ENCODE measurements around the gene MRPS27.
"Not testable (repeated sequence)": the region's sequence is repeated elsewhere in the genome, so short reads cannot be mapped to it uniquely, and the experiment has no call there.

Gene MRPS27

DNA sequence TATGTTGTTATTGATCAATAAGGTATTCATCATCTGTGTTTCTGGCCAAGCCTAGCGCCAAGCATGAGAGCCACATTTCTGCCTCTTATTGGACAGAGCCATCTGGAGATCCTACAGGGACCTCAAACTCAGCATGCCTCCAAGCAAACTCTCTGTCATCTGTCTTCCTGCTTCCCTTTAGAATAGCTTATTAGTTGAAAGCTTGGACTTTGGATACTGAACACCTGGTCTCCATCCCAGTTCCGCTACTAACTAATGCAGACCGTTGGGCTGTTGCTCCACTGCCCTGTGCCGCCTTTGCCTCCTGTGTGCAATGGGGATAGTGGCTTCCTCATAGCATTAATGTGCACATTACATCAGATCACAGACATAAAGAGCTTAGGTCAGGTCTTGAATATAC, 147.3 kb downstream of the MRPS27 start:
- Histone ChIP-seq H3K36me3 (ENCODE audit: control insufficient read depth, low read length) (no peaks in the 10 kb centered on the region), H3K27me3 (ENCODE audit: control insufficient read depth, low read length) (peaks cover 10% of the 10 kb centered on the region), H3K4me3 (ENCODE audit: low read length) (no peak overlapping the region), H3K79me2 (ENCODE audit: control insufficient read depth, low read length) (no peaks in the 10 kb centered on the region), H3K9me3 (ENCODE audit: control insufficient read depth, insufficient read depth, low read length) (no peaks in the 10 kb centered on the region), H3K9me2 (replicated peaks; ENCODE audit: control insufficient read depth, low read length) (no peaks in the 10 kb centered on the region), H4K20me1 (ENCODE audit: control insufficient read depth, insufficient read depth, low read depth, low read length) (no peaks in the 10 kb centered on the region), H3K4me1 (ENCODE audit: control insufficient read depth, low read length) (no peaks in the 10 kb centered on the region), H3F3A (ENCODE audit: control insufficient read depth, insufficient read depth) (no peaks in the 10 kb centered on the region), H3K4me2 (ENCODE audit: low read length) (no peak overlapping the region), H3K27ac (ENCODE audit: low read depth, low read length) (no peak overlapping the region)
- TF ChIP-seq, protein P1, sequence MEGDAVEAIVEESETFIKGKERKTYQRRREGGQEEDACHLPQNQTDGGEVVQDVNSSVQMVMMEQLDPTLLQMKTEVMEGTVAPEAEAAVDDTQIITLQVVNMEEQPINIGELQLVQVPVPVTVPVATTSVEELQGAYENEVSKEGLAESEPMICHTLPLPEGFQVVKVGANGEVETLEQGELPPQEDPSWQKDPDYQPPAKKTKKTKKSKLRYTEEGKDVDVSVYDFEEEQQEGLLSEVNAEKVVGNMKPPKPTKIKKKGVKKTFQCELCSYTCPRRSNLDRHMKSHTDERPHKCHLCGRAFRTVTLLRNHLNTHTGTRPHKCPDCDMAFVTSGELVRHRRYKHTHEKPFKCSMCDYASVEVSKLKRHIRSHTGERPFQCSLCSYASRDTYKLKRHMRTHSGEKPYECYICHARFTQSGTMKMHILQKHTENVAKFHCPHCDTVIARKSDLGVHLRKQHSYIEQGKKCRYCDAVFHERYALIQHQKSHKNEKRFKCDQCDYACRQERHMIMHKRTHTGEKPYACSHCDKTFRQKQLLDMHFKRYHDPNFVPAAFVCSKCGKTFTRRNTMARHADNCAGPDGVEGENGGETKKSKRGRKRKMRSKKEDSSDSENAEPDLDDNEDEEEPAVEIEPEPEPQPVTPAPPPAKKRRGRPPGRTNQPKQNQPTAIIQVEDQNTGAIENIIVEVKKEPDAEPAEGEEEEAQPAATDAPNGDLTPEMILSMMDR (IDR thresholded peaks at IDR 0.05; ENCODE audit: low read depth, low read length, poor library complexity, severe bottlenecking): no peak
- no peak for TF ChIP-seq EZH2phosphoT487 (IDR thresholded peaks at IDR 0.05; ENCODE audit: borderline replicate concordance, low read length)

DNA sequence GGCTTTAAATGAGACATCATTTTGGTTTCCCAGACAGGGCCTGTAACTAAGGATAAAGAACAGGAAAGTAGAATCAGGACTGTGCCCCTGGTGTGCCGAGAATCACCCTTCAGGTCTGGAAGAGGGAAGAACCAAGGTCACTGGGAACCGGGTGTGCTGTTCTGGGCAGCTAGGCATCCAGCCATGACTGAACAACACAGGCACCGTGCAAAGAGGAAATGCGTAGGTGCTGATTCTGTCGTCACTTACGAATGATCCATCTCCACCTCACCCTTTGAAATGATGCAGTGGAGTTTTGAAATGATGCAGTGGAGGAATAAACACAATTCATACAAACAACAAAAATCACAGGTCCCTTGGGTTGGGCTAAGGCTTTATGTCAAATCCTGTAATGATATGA, 148.4 kb downstream of the MRPS27 start:
- no peaks in the 10 kb centered on the region for H3K9me2 ChIP-seq (replicated peaks; ENCODE audit: control insufficient read depth, low read length)
- no peak overlapping the region for H3K27ac ChIP-seq (ENCODE audit: low read depth, low read length)
- no peaks in the 10 kb centered on the region for H3K79me2 ChIP-seq (ENCODE audit: control insufficient read depth, low read length)
- H3K4me2 ChIP-seq (ENCODE audit: low read length): no peak overlapping the region
- no peaks in the 10 kb centered on the region for H3K36me3 ChIP-seq (ENCODE audit: control insufficient read depth, low read length)
- H3K9me3 ChIP-seq (ENCODE audit: control insufficient read depth, insufficient read depth, low read length): no peaks in the 10 kb centered on the region
- no peaks in the 10 kb centered on the region for H3F3A ChIP-seq (ENCODE audit: control insufficient read depth, insufficient read depth)
- TF ChIP-seq, protein P1 (IDR thresholded peaks at IDR 0.05; ENCODE audit: low read depth, low read length, poor library complexity, severe bottlenecking): no peak
- no peak for TF ChIP-seq EZH2phosphoT487 (IDR thresholded peaks at IDR 0.05; ENCODE audit: borderline replicate concordance, low read length)
- no peaks in the 10 kb centered on the region for H3K4me1 ChIP-seq (ENCODE audit: control insufficient read depth, low read length)
- H3K27me3 ChIP-seq (ENCODE audit: control insufficient read depth, low read length): peaks cover 9% of the 10 kb centered on the region
- no peaks in the 10 kb centered on the region for H4K20me1 ChIP-seq (ENCODE audit: control insufficient read depth, insufficient read depth, low read depth, low read length)
- H3K4me3 ChIP-seq (ENCODE audit: low read length): no peak overlapping the region

DNA sequence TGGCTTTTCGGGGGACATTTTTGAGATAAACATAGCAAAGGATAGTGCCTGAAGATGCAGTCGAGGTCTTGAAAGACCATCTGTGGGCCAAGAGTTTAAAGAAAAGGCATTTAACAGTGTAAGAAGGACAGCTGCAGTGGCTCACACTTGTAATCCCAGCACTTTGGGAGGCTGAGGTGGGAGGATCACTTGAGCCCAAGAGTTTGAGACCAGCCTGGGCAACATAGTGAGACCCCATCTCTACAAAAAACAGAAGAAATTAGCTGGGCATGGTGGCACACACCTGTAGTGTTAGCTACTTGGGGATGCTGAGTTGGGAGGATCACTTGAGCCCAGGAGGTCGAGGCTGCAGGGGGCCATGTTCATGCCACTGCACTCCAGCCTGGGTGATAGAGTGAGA, 148.9 kb downstream of the MRPS27 start:
- H3K4me3 ChIP-seq (ENCODE audit: low read length); H3F3A ChIP-seq (ENCODE audit: control insufficient read depth, insufficient read depth); H3K9me3 ChIP-seq (ENCODE audit: control insufficient read depth, insufficient read depth, low read length); H3K27ac ChIP-seq (ENCODE audit: low read depth, low read length); H4K20me1 ChIP-seq (ENCODE audit: control insufficient read depth, insufficient read depth, low read depth, low read length); H3K79me2 ChIP-seq (ENCODE audit: control insufficient read depth, low read length); H3K4me2 ChIP-seq (ENCODE audit: low read length); H3K9me2 ChIP-seq (replicated peaks; ENCODE audit: control insufficient read depth, low read length); H3K4me1 ChIP-seq (ENCODE audit: control insufficient read depth, low read length); H3K36me3 ChIP-seq (ENCODE audit: control insufficient read depth, low read length): not testable (repeated sequence)
- peaks cover 12% of the 10 kb centered on the region for H3K27me3 ChIP-seq (ENCODE audit: control insufficient read depth, low read length)

DNA sequence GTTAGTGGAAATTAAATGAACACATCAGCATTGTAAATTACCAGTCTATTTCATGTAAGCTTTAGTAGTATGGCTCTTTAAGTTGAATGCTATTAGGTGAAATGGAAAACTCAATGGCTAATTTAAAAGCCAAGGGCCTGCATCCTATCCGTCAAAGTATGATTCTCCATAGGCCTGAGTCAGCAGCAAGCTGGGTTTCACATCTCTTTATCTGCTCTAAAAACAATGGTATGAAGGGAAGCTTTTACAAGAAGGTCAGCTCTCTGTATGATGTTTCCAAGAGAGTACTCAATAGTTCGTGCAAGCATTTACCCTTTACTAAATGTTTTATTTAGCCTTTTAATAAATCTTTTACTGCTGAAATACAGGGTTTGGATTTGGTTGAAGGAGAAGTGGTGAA, 149.9 kb downstream of the MRPS27 start:
- no peaks in the 10 kb centered on the region for H3K36me3 ChIP-seq (ENCODE audit: control insufficient read depth, low read length)
- H3K27ac ChIP-seq (ENCODE audit: low read depth, low read length): no peak overlapping the region
- TF ChIP-seq, protein P1 (IDR thresholded peaks at IDR 0.05; ENCODE audit: low read depth, low read length, poor library complexity, severe bottlenecking): no peak
- TF ChIP-seq EZH2phosphoT487 (IDR thresholded peaks at IDR 0.05; ENCODE audit: borderline replicate concordance, low read length): no peak
- H3K9me3 ChIP-seq (ENCODE audit: control insufficient read depth, insufficient read depth, low read length): no peaks in the 10 kb centered on the region
- no peaks in the 10 kb centered on the region for H4K20me1 ChIP-seq (ENCODE audit: control insufficient read depth, insufficient read depth, low read depth, low read length)
- H3K27me3 ChIP-seq (ENCODE audit: control insufficient read depth, low read length): peaks cover 13% of the 10 kb centered on the region
- H3F3A ChIP-seq (ENCODE audit: control insufficient read depth, insufficient read depth): no peaks in the 10 kb centered on the region
- H3K4me2 ChIP-seq (ENCODE audit: low read length): no peak overlapping the region
- no peak overlapping the region for H3K4me3 ChIP-seq (ENCODE audit: low read length)
- no peaks in the 10 kb centered on the region for H3K79me2 ChIP-seq (ENCODE audit: control insufficient read depth, low read length)
- H3K9me2 ChIP-seq (replicated peaks; ENCODE audit: control insufficient read depth, low read length): no peaks in the 10 kb centered on the region
- H3K4me1 ChIP-seq (ENCODE audit: control insufficient read depth, low read length): no peaks in the 10 kb centered on the region

All from DOHH2 (cell line).